Measurements from ENCODE around the gene SPACDR. TPM values are rescaled to one million over a fixed set of nuclear protein-coding genes. Genes with fewer than 3 reads are reported as not detected.

SPACDR gene
- total and polyA plus RNA-seq, 2 experiments from 2014 or later, result 0.42 to 0.52 TPM

DNA sequence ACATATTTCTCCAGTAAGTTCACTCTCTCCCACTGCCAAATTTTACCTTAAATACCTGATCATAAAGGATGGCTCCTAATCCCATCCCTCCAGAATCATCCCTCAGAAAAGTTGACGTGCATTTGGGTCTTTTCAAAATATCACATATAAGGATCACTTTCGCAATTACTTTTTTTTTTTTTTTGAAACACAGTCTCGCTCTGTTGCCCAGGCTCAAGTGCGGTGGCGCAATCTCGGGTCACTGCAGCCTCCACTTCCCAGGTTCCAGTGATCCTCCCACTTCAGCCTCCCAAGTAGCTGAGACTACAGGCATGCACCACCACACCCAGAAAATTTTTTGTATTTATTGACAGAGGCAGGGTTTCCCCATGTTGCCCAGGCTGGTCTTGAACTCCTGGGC is 53.0 kb downstream of the SPACDR start:
- peaks cover 6% of the 10 kb centered on the region; the same call in 2 of the 3 replicates for H3K4me1 Mint-ChIP-seq
- no peak for TF ChIP-seq EZH2phosphoT487 (IDR thresholded peaks at IDR 0.05; ENCODE audit: unreplicated experiment)
- TF ChIP-seq, protein P1, sequence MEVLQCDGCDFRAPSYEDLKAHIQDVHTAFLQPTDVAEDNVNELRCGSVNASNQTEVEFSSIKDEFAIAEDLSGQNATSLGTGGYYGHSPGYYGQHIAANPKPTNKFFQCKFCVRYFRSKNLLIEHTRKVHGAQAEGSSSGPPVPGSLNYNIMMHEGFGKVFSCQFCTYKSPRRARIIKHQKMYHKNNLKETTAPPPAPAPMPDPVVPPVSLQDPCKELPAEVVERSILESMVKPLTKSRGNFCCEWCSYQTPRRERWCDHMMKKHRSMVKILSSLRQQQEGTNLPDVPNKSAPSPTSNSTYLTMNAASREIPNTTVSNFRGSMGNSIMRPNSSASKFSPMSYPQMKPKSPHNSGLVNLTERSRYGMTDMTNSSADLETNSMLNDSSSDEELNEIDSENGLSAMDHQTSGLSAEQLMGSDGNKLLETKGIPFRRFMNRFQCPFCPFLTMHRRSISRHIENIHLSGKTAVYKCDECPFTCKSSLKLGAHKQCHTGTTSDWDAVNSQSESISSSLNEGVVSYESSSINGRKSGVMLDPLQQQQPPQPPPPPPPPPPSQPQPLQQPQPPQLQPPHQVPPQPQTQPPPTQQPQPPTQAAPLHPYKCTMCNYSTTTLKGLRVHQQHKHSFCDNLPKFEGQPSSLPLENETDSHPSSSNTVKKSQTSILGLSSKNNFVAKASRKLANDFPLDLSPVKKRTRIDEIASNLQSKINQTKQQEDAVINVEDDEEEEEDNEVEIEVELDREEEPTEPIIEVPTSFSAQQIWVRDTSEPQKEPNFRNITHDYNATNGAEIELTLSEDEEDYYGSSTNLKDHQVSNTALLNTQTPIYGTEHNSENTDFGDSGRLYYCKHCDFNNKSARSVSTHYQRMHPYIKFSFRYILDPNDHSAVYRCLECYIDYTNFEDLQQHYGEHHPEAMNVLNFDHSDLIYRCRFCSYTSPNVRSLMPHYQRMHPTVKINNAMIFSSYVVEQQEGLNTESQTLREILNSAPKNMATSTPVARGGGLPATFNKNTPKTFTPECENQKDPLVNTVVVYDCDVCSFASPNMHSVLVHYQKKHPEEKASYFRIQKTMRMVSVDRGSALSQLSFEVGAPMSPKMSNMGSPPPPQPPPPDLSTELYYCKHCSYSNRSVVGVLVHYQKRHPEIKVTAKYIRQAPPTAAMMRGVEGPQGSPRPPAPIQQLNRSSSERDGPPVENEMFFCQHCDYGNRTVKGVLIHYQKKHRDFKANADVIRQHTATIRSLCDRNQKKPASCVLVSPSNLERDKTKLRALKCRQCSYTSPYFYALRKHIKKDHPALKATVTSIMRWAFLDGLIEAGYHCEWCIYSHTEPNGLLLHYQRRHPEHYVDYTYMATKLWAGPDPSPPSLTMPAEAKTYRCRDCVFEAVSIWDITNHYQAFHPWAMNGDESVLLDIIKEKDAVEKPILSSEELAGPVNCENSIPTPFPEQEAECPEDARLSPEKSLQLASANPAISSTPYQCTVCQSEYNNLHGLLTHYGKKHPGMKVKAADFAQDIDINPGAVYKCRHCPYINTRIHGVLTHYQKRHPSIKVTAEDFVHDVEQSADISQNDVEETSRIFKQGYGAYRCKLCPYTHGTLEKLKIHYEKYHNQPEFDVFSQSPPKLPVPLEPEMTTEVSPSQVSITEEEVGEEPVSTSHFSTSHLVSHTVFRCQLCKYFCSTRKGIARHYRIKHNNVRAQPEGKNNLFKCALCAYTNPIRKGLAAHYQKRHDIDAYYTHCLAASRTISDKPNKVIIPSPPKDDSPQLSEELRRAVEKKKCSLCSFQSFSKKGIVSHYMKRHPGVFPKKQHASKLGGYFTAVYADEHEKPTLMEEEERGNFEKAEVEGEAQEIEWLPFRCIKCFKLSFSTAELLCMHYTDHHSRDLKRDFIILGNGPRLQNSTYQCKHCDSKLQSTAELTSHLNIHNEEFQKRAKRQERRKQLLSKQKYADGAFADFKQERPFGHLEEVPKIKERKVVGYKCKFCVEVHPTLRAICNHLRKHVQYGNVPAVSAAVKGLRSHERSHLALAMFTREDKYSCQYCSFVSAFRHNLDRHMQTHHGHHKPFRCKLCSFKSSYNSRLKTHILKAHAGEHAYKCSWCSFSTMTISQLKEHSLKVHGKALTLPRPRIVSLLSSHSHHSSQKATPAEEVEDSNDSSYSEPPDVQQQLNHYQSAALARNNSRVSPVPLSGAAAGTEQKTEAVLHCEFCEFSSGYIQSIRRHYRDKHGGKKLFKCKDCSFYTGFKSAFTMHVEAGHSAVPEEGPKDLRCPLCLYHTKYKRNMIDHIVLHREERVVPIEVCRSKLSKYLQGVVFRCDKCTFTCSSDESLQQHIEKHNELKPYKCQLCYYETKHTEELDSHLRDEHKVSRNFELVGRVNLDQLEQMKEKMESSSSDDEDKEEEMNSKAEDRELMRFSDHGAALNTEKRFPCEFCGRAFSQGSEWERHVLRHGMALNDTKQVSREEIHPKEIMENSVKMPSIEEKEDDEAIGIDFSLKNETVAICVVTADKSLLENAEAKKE (CRISPR knock-in tag; IDR thresholded peaks at IDR 0.05), result no peak
- TF ChIP-seq NANOG (IDR thresholded peaks at IDR 0.05; ENCODE audit: borderline replicate concordance), result no peak
- no peak for TF ChIP-seq EZH2 (IDR thresholded peaks at IDR 0.05; ENCODE audit: low read depth, unreplicated experiment)
- no peak for TF ChIP-seq CREB1 (CRISPR knock-in tag; IDR thresholded peaks at IDR 0.05; ENCODE audit: low read depth)
- TF ChIP-seq, protein P2, sequence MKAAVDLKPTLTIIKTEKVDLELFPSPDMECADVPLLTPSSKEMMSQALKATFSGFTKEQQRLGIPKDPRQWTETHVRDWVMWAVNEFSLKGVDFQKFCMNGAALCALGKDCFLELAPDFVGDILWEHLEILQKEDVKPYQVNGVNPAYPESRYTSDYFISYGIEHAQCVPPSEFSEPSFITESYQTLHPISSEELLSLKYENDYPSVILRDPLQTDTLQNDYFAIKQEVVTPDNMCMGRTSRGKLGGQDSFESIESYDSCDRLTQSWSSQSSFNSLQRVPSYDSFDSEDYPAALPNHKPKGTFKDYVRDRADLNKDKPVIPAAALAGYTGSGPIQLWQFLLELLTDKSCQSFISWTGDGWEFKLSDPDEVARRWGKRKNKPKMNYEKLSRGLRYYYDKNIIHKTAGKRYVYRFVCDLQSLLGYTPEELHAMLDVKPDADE (IDR thresholded peaks at IDR 0.05), result no peak
- TF ChIP-seq, protein P3, sequence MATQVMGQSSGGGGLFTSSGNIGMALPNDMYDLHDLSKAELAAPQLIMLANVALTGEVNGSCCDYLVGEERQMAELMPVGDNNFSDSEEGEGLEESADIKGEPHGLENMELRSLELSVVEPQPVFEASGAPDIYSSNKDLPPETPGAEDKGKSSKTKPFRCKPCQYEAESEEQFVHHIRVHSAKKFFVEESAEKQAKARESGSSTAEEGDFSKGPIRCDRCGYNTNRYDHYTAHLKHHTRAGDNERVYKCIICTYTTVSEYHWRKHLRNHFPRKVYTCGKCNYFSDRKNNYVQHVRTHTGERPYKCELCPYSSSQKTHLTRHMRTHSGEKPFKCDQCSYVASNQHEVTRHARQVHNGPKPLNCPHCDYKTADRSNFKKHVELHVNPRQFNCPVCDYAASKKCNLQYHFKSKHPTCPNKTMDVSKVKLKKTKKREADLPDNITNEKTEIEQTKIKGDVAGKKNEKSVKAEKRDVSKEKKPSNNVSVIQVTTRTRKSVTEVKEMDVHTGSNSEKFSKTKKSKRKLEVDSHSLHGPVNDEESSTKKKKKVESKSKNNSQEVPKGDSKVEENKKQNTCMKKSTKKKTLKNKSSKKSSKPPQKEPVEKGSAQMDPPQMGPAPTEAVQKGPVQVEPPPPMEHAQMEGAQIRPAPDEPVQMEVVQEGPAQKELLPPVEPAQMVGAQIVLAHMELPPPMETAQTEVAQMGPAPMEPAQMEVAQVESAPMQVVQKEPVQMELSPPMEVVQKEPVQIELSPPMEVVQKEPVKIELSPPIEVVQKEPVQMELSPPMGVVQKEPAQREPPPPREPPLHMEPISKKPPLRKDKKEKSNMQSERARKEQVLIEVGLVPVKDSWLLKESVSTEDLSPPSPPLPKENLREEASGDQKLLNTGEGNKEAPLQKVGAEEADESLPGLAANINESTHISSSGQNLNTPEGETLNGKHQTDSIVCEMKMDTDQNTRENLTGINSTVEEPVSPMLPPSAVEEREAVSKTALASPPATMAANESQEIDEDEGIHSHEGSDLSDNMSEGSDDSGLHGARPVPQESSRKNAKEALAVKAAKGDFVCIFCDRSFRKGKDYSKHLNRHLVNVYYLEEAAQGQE (IDR thresholded peaks at IDR 0.05; ENCODE audit: unreplicated experiment), result no peak
- no peaks in the 10 kb centered on the region for H3K9me3 Mint-ChIP-seq
- Histone ChIP-seq H2AFZ (no peak overlapping the region), H4K20me1 (replicated peaks; ENCODE audit: insufficient read depth) (no peaks in the 10 kb centered on the region), H3K27me3 (ENCODE audit: insufficient read depth) (no peaks in the 10 kb centered on the region), H3K4me2 (no peak overlapping the region), H3K79me2 (replicated peaks; ENCODE audit: insufficient read depth) (no peaks in the 10 kb centered on the region), H3K9me2 (ENCODE audit: insufficient read depth) (no peaks in the 10 kb centered on the region), H3F3A (replicated peaks; ENCODE audit: low read depth) (no peaks in the 10 kb centered on the region), H3K4me3 (no peak overlapping the region), H3K36me3 (ENCODE audit: insufficient read depth) (no peaks in the 10 kb centered on the region), H3K27ac (ENCODE audit: low read depth) (no peak overlapping the region), H3K4me1 (ENCODE audit: insufficient read depth) (no peaks in the 10 kb centered on the region)
- DNase-seq (ENCODE audit: low spot score) (no peak), ATAC-seq (no peak)
- no peaks in the 10 kb centered on the region for H3K36me3 Mint-ChIP-seq (ENCODE audit: low read depth)
- H3K27me3 Mint-ChIP-seq (ENCODE audit: insufficient read depth, low read depth, poor library complexity), result no peaks in the 10 kb centered on the region
- H3K27ac Mint-ChIP-seq, result no peak overlapping the region
- no peak overlapping the region for H3K4me3 Mint-ChIP-seq

Data from GM23338 (cell line).